WTC11 (cell line): ENCODE measurements around the gene NCAPG. TPM values are rescaled to one million over a fixed set of nuclear protein-coding genes. Genes with fewer than 3 reads are reported as not detected.
A peak's percentile ranks its signal among the peaks of the same experiment; 100 is the strongest.

ENCODE experiments used
- ATAC-seq: fragments of 200-7000 bp; cut with Tn5 transposase; 2 replicates; pipeline ENCODE4 v1.10.0; 2021; ENCODE audit warnings: mild to moderate bottlenecking, moderate library complexity
- CTCF ChIA-PET: fragments of 300-600 bp; sonication (Branson Sonifier 250); formaldehyde crosslinking; loops from one replicate; lab custom pipeline; 2021; ENCODE audit warnings: antibody characterized with exemption; lab: Charles Lee
- POLR2A ChIA-PET: fragments of 350-600 bp; sonication (Branson Sonifier 250); formaldehyde crosslinking; loops from one replicate; lab custom pipeline; 2021; ENCODE audit warnings: antibody characterized with exemption; lab: Charles Lee
- DNase-seq: peaks from one replicate; pipeline ENCODE4 v3.0.0; 2021; ENCODE audit warnings: low spot score
- H3K27ac Mint-ChIP-seq: 2 replicates; pipeline ENCODE4 v1.8.0; 2021; ENCODE audit warnings: mixed read lengths
- H3K27me3 Mint-ChIP-seq: 2 replicates; pipeline ENCODE4 v1.8.0; 2021; ENCODE audit warnings: low read depth, mild to moderate bottlenecking, moderate library complexity, mixed read lengths
- H3K36me3 Mint-ChIP-seq: 2 replicates; pipeline ENCODE4 v1.8.0; 2021; ENCODE audit warnings: mixed read lengths
- H3K4me1 Mint-ChIP-seq: 2 replicates; pipeline ENCODE4 v1.8.0; 2022; ENCODE audit warnings: mixed read lengths
- H3K4me3 Mint-ChIP-seq: 2 replicates; pipeline ENCODE4 v1.8.0; 2021; ENCODE audit warnings: mild to moderate bottlenecking, moderate library complexity, mixed read lengths
- H3K9me3 Mint-ChIP-seq: 2 replicates; pipeline ENCODE4 v1.8.0; 2021; ENCODE audit warnings: mixed read lengths
- CREB1 ChIP-seq: sonication (generic); formaldehyde crosslinking; IDR thresholded peaks from 2 replicates; pipeline ENCODE4 v1.8.0; 2023; ENCODE audit warnings: mild to moderate bottlenecking, missing genetic modification reagents
- CREM ChIP-seq: sonication (generic); formaldehyde crosslinking; IDR thresholded peaks from 2 replicates; pipeline ENCODE4 v1.8.1; 2022; ENCODE audit warnings: mild to moderate bottlenecking, missing genetic modification reagents, moderate library complexity
- EMX1 ChIP-seq: fragments of 250-450 bp; sonication (Bioruptor Pico); IDR thresholded peaks from 2 replicates; pipeline ENCODE4 v1.8.0; 2021; ENCODE audit warnings: mild to moderate bottlenecking
- ESRRA ChIP-seq: sonication (generic); formaldehyde crosslinking; IDR thresholded peaks from 2 replicates; pipeline ENCODE4 v1.8.1; 2022; ENCODE audit warnings: mild to moderate bottlenecking, missing genetic modification reagents, borderline replicate concordance
- JUN ChIP-seq: sonication (generic); formaldehyde crosslinking; IDR thresholded peaks from 2 replicates; pipeline ENCODE4 v1.8.0; 2023; ENCODE audit warnings: mild to moderate bottlenecking, missing genetic modification reagents
- MYBL2 ChIP-seq: sonication (generic); formaldehyde crosslinking; IDR thresholded peaks from 2 replicates; pipeline ENCODE4 v1.8.1; 2023; ENCODE audit warnings: mild to moderate bottlenecking, moderate library complexity, missing genetic modification reagents
- NR3C1 ChIP-seq: sonication (generic); formaldehyde crosslinking; conservative IDR thresholded peaks from 2 replicates; pipeline ENCODE4 v1.8.1; 2023; ENCODE audit warnings: low read depth, mild to moderate bottlenecking, missing genetic modification reagents
- SMAD4 ChIP-seq: sonication (generic); formaldehyde crosslinking; IDR thresholded peaks from 2 replicates; pipeline ENCODE4 v1.8.0; 2022; ENCODE audit warnings: mild to moderate bottlenecking, missing genetic modification reagents
- TCF7 ChIP-seq: sonication (generic); formaldehyde crosslinking; IDR thresholded peaks from 2 replicates; pipeline ENCODE4 v1.8.0; 2022; ENCODE audit warnings: mild to moderate bottlenecking, low read depth, missing genetic modification reagents, moderate library complexity
- TEAD1 ChIP-seq: sonication (generic); formaldehyde crosslinking; IDR thresholded peaks from 2 replicates; pipeline ENCODE4 v1.8.0; 2022; ENCODE audit warnings: mild to moderate bottlenecking, missing genetic modification reagents
- ZNF232 ChIP-seq: sonication (generic); formaldehyde crosslinking; IDR thresholded peaks from 2 replicates; pipeline ENCODE4 v1.8.0; 2022; ENCODE audit warnings: mild to moderate bottlenecking, missing genetic modification reagents
- ZNF416 ChIP-seq: fragments of 250-450 bp; sonication (Bioruptor Pico); IDR thresholded peaks from 2 replicates; pipeline ENCODE4 v1.9.0; 2021; ENCODE audit warnings: mild to moderate bottlenecking, inconsistent platforms
- ZNF423 ChIP-seq: fragments of 250-450 bp; sonication (Bioruptor Pico); IDR thresholded peaks from 2 replicates; pipeline ENCODE4 v2.1.2; 2022; ENCODE audit warnings: mild to moderate bottlenecking, moderate library complexity
- total RNA-seq: library from RNA; stranded (reverse); gene quantifications from 3 replicates; pipeline ENCODE4 v1.2.3, GENCODE V29; 2021
- TF ChIP-seq, protein P1 (sequence below): sonication (generic); formaldehyde crosslinking; IDR thresholded peaks from 2 replicates; pipeline ENCODE4 v1.8.0; 2022; ENCODE audit warnings: mild to moderate bottlenecking, missing genetic modification reagents
- TF ChIP-seq, protein P2 (sequence below): sonication (generic); formaldehyde crosslinking; IDR thresholded peaks from 2 replicates; pipeline ENCODE4 v1.8.1; 2023; ENCODE audit warnings: mild to moderate bottlenecking, missing genetic modification reagents
- TF ChIP-seq, protein P3 (sequence below): sonication (generic); formaldehyde crosslinking; IDR thresholded peaks from 2 replicates; pipeline ENCODE4 v1.8.1; 2023; ENCODE audit warnings: mild to moderate bottlenecking, moderate library complexity, missing genetic modification reagents
- TF ChIP-seq, protein P4 (sequence below): sonication (generic); formaldehyde crosslinking; IDR thresholded peaks from 2 replicates; pipeline ENCODE4 v1.8.0; 2023; ENCODE audit warnings: missing genetic modification reagents, mild to moderate bottlenecking, borderline replicate concordance
- TF ChIP-seq, protein P5 (sequence below): fragments of 250-450 bp; sonication (Bioruptor Pico); IDR thresholded peaks from 2 replicates; pipeline ENCODE4 v2.1.2; 2022; ENCODE audit warnings: mild to moderate bottlenecking, moderate library complexity
- TF ChIP-seq, protein P6 (sequence below): sonication (generic); formaldehyde crosslinking; IDR thresholded peaks from 2 replicates; pipeline ENCODE4 v1.8.1; 2022; ENCODE audit warnings: mild to moderate bottlenecking, moderate library complexity, missing genetic modification reagents
- TF ChIP-seq, protein P7 (sequence below): fragments of 250-450 bp; sonication (Bioruptor Pico); IDR thresholded peaks from 2 replicates; pipeline ENCODE4 v1.9.0; 2021; ENCODE audit warnings: mild to moderate bottlenecking

Gene NCAPG
- total RNA-seq, 1 experiment from 2014 or later, result 61.9 TPM

DNA sequence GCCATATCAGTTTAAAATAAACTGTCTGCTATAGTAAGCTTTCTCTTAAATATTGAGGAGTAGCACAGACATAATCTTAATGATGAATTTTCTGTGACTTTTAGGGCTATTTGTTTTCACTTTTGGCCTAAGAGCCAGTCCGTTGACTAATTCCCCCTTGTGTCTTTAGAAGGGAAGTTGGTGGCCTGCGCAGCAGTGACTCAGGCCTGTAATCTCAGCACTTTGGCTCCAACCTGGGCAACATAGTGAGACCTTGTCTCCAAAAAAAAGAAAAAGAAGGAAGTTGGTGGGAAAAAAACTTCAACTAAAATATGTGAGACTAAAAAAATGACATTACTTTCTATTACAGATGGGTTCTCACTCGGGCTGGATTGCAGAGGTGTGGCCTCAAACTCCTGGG, 3.4 kb downstream of the NCAPG start (continued):
- no peak for TF ChIP-seq EMX1 (CRISPR knock-in tag)
- TF ChIP-seq CREB1 (CRISPR knock-in tag), result no peak
- no peak for TF ChIP-seq ZNF423 (CRISPR knock-in tag)
- TF ChIP-seq, protein P1, sequence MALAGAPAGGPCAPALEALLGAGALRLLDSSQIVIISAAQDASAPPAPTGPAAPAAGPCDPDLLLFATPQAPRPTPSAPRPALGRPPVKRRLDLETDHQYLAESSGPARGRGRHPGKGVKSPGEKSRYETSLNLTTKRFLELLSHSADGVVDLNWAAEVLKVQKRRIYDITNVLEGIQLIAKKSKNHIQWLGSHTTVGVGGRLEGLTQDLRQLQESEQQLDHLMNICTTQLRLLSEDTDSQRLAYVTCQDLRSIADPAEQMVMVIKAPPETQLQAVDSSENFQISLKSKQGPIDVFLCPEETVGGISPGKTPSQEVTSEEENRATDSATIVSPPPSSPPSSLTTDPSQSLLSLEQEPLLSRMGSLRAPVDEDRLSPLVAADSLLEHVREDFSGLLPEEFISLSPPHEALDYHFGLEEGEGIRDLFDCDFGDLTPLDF (CRISPR knock-in tag), result no peak
- TF ChIP-seq TCF7 (CRISPR knock-in tag), result no peak
- no peak for TF ChIP-seq TEAD1 (CRISPR knock-in tag)
- TF ChIP-seq CREM (CRISPR knock-in tag), result no peak
- TF ChIP-seq ESRRA, result no peak
- TF ChIP-seq, protein P2, sequence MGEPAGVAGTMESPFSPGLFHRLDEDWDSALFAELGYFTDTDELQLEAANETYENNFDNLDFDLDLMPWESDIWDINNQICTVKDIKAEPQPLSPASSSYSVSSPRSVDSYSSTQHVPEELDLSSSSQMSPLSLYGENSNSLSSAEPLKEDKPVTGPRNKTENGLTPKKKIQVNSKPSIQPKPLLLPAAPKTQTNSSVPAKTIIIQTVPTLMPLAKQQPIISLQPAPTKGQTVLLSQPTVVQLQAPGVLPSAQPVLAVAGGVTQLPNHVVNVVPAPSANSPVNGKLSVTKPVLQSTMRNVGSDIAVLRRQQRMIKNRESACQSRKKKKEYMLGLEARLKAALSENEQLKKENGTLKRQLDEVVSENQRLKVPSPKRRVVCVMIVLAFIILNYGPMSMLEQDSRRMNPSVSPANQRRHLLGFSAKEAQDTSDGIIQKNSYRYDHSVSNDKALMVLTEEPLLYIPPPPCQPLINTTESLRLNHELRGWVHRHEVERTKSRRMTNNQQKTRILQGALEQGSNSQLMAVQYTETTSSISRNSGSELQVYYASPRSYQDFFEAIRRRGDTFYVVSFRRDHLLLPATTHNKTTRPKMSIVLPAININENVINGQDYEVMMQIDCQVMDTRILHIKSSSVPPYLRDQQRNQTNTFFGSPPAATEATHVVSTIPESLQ (CRISPR knock-in tag), result no peak

DNA sequence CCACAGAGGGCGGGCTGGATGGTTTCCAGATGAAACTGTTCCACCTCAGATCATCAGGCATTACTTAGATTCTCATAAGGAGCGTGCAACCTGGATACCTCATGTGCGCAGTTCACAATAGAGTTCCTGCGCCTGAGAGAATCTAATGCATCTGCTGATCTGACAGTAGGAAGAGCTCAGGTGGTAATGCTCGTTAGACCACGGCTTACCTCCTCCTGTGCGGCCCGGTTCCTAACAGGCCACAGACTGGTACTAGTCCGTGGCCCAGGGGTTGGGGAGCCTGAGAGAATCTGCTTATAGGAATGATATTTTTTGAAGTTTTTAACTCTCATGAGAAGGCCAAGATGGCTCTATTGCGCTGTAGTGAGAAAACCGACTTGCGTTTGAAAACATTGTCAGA, 5.4 kb downstream of the NCAPG start:
- no peak for TF ChIP-seq NR3C1 (CRISPR knock-in tag)
- no peak for TF ChIP-seq TCF7 (CRISPR knock-in tag)
- TF ChIP-seq, protein P3, sequence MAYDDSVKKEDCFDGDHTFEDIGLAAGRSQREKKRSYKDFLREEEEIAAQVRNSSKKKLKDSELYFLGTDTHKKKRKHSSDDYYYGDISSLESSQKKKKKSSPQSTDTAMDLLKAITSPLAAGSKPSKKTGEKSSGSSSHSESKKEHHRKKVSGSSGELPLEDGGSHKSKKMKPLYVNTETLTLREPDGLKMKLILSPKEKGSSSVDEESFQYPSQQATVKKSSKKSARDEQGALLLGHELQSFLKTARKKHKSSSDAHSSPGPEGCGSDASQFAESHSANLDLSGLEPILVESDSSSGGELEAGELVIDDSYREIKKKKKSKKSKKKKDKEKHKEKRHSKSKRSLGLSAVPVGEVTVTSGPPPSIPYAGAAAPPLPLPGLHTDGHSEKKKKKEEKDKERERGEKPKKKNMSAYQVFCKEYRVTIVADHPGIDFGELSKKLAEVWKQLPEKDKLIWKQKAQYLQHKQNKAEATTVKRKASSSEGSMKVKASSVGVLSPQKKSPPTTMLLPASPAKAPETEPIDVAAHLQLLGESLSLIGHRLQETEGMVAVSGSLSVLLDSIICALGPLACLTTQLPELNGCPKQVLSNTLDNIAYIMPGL (CRISPR knock-in tag), result no peak
- TF ChIP-seq TEAD1 (CRISPR knock-in tag), result no peak
- no peak for TF ChIP-seq MYBL2 (CRISPR knock-in tag)
- H3K27ac Mint-ChIP-seq, result no peak overlapping the region
- no peak for DNase-seq
- ChIA-PET POLR2A (no interaction called here), CTCF (interaction anchor here (0.8 to 1.7 kb wide), 6 partner anchors 8 to 239 kb away, joined by 3 to 7 read pairs (median 4); partner anchors contain the start of gene LAP3)
- H3K4me3 Mint-ChIP-seq, result no peak overlapping the region
- H3K9me3 Mint-ChIP-seq, result no peaks in the 10 kb centered on the region
- no peaks in the 10 kb centered on the region for H3K27me3 Mint-ChIP-seq
- peaks cover 37% of the 10 kb centered on the region for H3K36me3 Mint-ChIP-seq
- peaks cover 11% of the 10 kb centered on the region for H3K4me1 Mint-ChIP-seq
- ATAC-seq, result no peak

DNA sequence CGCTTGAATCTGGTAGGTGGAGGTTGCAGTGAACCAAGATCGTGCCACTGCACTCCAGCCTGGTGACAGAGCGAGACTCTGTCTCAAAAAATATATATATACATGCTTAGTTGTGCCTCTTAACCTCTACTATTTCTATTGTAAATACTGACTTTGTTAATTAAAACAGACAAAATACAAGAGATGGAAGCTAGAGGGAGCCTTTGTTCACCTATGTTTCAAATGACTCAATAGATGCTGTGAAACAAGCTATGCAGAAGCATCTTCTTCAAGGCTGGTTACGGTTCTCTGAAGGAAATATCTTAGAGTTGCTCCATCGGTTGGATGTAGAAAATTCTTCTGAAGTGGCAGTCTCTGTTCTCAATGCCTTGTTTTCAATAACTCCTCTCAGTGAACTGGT, 6.2 kb downstream of the NCAPG start:
- ATAC-seq, result peak; percentile 67
- CTCF ChIA-PET, result interaction anchor here (0.5 to 1.7 kb wide), 14 partner anchors 8 to 776 kb away, joined by 3 to 7 read pairs (median 3); partner anchors contain the start of genes FAM184B and LAP3
- TF ChIP-seq, protein P4, sequence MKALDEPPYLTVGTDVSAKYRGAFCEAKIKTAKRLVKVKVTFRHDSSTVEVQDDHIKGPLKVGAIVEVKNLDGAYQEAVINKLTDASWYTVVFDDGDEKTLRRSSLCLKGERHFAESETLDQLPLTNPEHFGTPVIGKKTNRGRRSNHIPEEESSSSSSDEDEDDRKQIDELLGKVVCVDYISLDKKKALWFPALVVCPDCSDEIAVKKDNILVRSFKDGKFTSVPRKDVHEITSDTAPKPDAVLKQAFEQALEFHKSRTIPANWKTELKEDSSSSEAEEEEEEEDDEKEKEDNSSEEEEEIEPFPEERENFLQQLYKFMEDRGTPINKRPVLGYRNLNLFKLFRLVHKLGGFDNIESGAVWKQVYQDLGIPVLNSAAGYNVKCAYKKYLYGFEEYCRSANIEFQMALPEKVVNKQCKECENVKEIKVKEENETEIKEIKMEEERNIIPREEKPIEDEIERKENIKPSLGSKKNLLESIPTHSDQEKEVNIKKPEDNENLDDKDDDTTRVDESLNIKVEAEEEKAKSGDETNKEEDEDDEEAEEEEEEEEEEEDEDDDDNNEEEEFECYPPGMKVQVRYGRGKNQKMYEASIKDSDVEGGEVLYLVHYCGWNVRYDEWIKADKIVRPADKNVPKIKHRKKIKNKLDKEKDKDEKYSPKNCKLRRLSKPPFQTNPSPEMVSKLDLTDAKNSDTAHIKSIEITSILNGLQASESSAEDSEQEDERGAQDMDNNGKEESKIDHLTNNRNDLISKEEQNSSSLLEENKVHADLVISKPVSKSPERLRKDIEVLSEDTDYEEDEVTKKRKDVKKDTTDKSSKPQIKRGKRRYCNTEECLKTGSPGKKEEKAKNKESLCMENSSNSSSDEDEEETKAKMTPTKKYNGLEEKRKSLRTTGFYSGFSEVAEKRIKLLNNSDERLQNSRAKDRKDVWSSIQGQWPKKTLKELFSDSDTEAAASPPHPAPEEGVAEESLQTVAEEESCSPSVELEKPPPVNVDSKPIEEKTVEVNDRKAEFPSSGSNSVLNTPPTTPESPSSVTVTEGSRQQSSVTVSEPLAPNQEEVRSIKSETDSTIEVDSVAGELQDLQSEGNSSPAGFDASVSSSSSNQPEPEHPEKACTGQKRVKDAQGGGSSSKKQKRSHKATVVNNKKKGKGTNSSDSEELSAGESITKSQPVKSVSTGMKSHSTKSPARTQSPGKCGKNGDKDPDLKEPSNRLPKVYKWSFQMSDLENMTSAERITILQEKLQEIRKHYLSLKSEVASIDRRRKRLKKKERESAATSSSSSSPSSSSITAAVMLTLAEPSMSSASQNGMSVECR (CRISPR knock-in tag), result no peak
- TF ChIP-seq ZNF232 (CRISPR knock-in tag) (no peak), ZNF416 (no peak), JUN (CRISPR knock-in tag) (no peak), SMAD4 (CRISPR knock-in tag) (no peak), TEAD1 (CRISPR knock-in tag) (no peak)
- TF ChIP-seq, protein P5, sequence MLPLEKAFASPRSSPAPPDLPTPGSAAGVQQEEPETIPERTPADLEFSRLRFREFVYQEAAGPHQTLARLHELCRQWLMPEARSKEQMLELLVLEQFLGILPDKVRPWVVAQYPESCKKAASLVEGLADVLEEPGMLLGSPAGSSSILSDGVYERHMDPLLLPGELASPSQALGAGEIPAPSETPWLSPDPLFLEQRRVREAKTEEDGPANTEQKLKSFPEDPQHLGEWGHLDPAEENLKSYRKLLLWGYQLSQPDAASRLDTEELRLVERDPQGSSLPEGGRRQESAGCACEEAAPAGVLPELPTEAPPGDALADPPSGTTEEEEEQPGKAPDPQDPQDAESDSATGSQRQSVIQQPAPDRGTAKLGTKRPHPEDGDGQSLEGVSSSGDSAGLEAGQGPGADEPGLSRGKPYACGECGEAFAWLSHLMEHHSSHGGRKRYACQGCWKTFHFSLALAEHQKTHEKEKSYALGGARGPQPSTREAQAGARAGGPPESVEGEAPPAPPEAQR (CRISPR knock-in tag), result no peak
- TF ChIP-seq, protein P6, sequence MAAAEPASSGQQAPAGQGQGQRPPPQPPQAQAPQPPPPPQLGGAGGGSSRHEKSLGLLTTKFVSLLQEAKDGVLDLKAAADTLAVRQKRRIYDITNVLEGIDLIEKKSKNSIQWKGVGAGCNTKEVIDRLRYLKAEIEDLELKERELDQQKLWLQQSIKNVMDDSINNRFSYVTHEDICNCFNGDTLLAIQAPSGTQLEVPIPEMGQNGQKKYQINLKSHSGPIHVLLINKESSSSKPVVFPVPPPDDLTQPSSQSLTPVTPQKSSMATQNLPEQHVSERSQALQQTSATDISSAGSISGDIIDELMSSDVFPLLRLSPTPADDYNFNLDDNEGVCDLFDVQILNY (CRISPR knock-in tag), result no peak
- TF ChIP-seq, protein P7, sequence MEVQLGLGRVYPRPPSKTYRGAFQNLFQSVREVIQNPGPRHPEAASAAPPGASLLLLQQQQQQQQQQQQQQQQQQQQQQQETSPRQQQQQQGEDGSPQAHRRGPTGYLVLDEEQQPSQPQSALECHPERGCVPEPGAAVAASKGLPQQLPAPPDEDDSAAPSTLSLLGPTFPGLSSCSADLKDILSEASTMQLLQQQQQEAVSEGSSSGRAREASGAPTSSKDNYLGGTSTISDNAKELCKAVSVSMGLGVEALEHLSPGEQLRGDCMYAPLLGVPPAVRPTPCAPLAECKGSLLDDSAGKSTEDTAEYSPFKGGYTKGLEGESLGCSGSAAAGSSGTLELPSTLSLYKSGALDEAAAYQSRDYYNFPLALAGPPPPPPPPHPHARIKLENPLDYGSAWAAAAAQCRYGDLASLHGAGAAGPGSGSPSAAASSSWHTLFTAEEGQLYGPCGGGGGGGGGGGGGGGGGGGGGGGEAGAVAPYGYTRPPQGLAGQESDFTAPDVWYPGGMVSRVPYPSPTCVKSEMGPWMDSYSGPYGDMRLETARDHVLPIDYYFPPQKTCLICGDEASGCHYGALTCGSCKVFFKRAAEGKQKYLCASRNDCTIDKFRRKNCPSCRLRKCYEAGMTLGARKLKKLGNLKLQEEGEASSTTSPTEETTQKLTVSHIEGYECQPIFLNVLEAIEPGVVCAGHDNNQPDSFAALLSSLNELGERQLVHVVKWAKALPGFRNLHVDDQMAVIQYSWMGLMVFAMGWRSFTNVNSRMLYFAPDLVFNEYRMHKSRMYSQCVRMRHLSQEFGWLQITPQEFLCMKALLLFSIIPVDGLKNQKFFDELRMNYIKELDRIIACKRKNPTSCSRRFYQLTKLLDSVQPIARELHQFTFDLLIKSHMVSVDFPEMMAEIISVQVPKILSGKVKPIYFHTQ, result no peak

More for the DNA sequence above, 6.2 kb downstream of the NCAPG start:
- Mint-ChIP-seq H3K9me3 (no peaks in the 10 kb centered on the region), H3K4me3 (no peak overlapping the region), H3K36me3 (peaks cover 41% of the 10 kb centered on the region), H3K4me1 (peaks cover 10% of the 10 kb centered on the region), H3K27ac (no peak overlapping the region), H3K27me3 (no peaks in the 10 kb centered on the region)
- no peak for DNase-seq
- POLR2A ChIA-PET, result no interaction called here
